Measurements from ENCODE around the gene GALNT18. TPM values are rescaled to one million over a fixed set of nuclear protein-coding genes. Genes with fewer than 3 reads are reported as not detected.
A peak's percentile ranks its signal among the peaks of the same experiment; 100 is the strongest.

The GALNT18 gene
- total and polyA plus RNA-seq, 8 donors = 2.0 to 8.9 (median 4.7) TPM

- intact Hi-C loops (cut with DNase I) = no loop called here
- H3K4me1 ChIP-seq = no peaks in the 10 kb centered on the region
- no peak for DNase-seq
- no peak overlapping the region for H3K4me3 ChIP-seq
- ATAC-seq = no peak
- TF ChIP-seq CTCF (IDR thresholded peaks at IDR 0.05) = no peak
- no peak overlapping the region for H3K27ac ChIP-seq
- FAIRE-seq = no peak
- WGBS, 2 donors = 41 to 42% methylated on average over 5 of the region's 5 CpGs
- H3K36me3 ChIP-seq = no peaks in the 10 kb centered on the region
- no peaks in the 10 kb centered on the region for H3K27me3 ChIP-seq
- no peaks in the 10 kb centered on the region for H3K9me3 ChIP-seq
Measured at GRCh38 chr11:11537871-11538270, 83.9 kb downstream of the GALNT18 start.

- FAIRE-seq (no peak), DNase-seq (no peak), ATAC-seq (no peak)
- Histone ChIP-seq H3K27me3 (no peaks in the 10 kb centered on the region), H3K27ac (no peak overlapping the region), H3K9me3 (no peaks in the 10 kb centered on the region), H3K36me3 (no peaks in the 10 kb centered on the region), H3K4me1 (no peaks in the 10 kb centered on the region), H3K4me3 (no peak overlapping the region)
- intact Hi-C loops (cut with DNase I) = no loop called here
- WGBS, 2 donors = 37 to 43% methylated on average over 2 of the region's 2 CpGs
- TF ChIP-seq CTCF (IDR thresholded peaks at IDR 0.05) = no peak
Measured at GRCh38 chr11:11537372-11537771, 84.4 kb downstream of the GALNT18 start.

GRCh38 chr11:11536650-11537049, 85.2 kb downstream of the GALNT18 start:
- FAIRE-seq = no peak

GRCh38 chr11:11535611-11536010, 86.2 kb downstream of the GALNT18 start:
- H3K4me1 ChIP-seq = no peaks in the 10 kb centered on the region
- no peak for ATAC-seq
- no peaks in the 10 kb centered on the region for H3K36me3 ChIP-seq
- no peak for FAIRE-seq
- no peak for TF ChIP-seq CTCF (IDR thresholded peaks at IDR 0.05)
- WGBS, 2 donors = 82 to 86% methylated on average over 6 of the region's 6 CpGs
- H3K27me3 ChIP-seq = no peaks in the 10 kb centered on the region
- no peak overlapping the region for H3K27ac ChIP-seq
- intact Hi-C loops (cut with DNase I) = no loop called here
- no peaks in the 10 kb centered on the region for H3K9me3 ChIP-seq
- H3K4me3 ChIP-seq = no peak overlapping the region
- no peak for DNase-seq

More at GRCh38 chr11:11536650-11537049, 85.2 kb downstream of the GALNT18 start:
- ATAC-seq (no peak), DNase-seq (no peak)
- H3K9me3 ChIP-seq = no peaks in the 10 kb centered on the region
- H3K27ac ChIP-seq = no peak overlapping the region
- H3K4me3 ChIP-seq = no peak overlapping the region
- H3K27me3 ChIP-seq = no peaks in the 10 kb centered on the region
- no peak for TF ChIP-seq CTCF (IDR thresholded peaks at IDR 0.05)
- H3K36me3 ChIP-seq = no peaks in the 10 kb centered on the region
- intact Hi-C loops (cut with DNase I) = no loop called here
- WGBS, 2 donors = 92 to 95% methylated on average over 3 of the region's 3 CpGs
- H3K4me1 ChIP-seq = no peaks in the 10 kb centered on the region

- intact Hi-C loops (cut with DNase I) = no loop called here
- H3K4me3 ChIP-seq = no peak overlapping the region
- DNase-seq = no peak
- no peak for FAIRE-seq
- WGBS, 2 donors = 22 to 38% methylated on average over 4 of the region's 4 CpGs
- H3K36me3 ChIP-seq = no peaks in the 10 kb centered on the region
- no peaks in the 10 kb centered on the region for H3K4me1 ChIP-seq
- H3K27ac ChIP-seq = no peak overlapping the region
- H3K9me3 ChIP-seq = no peaks in the 10 kb centered on the region
- ATAC-seq = peak in 1 of 4 donors; percentile 25
- no peaks in the 10 kb centered on the region for H3K27me3 ChIP-seq
- TF ChIP-seq CTCF (IDR thresholded peaks at IDR 0.05) = no peak
Measured at GRCh38 chr11:11534981-11535380, 86.8 kb downstream of the GALNT18 start.

All from pancreas (tissue), 10 donors.